NCI-H187 (cell line): ENCODE data around the gene C19orf33.

Experiments used
- DNase-seq, 2 experiments: peaks; one replicate each; lab custom pipeline; 2025; lab: John Stamatoyannopoulos, UW

C19orf33 gene

DNA sequence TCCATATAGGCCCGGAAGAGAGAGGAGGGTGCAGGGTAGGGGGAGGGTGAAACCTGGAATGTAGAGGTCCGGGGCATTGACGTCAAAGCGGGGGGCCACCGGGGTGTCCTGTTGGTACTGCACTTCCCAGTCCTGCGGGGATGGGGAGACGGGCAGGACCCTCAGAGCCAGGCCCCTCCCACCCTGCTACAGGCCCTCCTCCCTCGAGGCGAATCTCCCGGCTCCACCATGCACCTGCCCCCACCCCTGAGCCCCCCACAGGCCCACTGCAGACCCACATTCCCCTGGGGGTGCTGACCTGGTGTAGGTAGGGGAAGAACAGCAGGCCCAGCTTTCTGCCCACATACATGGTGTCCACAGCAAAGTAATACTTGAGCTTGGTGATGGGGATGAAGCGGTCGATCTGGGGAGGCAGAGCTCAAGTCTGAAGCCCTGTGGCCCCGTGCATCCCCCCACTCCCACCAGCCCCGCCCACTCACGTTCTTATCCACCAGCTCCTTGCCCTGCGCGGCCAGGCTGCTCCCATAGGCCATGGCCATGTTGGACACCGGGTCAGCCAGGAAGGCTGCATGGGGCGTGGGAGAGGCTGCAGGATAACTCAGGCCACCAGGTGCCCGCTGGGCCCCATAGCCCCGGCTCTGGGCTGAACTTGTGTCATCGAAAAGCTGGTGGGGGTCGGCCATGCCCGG, 5.0 kb downstream of the C19orf33 start:
- DNase-seq, result no peak

DNA sequence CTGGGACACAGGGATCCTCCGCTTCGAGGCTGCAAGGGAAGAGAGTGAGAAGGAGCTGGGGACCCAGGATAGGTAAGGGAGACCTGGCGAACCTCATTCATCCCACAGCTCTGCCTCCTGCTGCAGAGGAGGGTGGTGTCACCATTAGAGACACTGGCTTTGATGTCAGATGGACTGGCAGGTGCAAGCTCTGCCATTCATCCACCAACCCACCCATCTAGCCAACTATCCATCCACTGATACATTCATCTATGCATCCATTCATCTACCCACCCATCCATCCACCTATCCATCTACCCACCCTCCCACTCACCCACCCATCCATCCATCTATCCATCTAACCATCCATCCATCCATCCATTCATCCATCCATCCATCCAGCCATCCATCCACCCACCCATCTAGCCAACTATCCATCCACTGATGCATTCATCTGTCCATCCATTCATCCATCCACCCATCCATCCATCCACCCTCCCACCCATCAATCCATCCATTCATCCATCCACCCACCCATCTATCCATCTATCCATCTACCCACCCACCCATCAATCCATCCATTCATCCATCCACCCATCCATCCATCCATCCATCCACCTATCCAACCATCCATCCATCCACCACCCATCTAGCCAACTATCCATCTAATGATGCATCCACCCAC, 5.7 kb downstream of the C19orf33 start:
- no peak for DNase-seq

DNA sequence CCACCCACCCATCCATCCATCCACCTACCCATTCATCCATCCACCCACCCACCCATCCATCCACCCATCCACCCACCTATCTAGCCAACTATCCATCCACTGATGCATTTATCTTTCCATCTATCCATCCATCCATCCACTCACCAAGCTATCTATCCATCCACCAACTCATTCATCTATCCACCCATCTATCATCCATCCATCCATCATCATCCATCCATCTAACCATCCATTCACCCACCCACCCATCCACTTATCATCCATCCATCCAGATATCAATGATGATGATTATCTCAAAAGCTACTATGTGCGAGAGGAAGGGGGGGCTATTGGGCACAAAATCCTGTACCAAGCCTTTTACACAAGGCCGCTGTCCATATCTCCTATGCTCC, 6.2 kb downstream of the C19orf33 start:
- DNase-seq, result no peak

DNA sequence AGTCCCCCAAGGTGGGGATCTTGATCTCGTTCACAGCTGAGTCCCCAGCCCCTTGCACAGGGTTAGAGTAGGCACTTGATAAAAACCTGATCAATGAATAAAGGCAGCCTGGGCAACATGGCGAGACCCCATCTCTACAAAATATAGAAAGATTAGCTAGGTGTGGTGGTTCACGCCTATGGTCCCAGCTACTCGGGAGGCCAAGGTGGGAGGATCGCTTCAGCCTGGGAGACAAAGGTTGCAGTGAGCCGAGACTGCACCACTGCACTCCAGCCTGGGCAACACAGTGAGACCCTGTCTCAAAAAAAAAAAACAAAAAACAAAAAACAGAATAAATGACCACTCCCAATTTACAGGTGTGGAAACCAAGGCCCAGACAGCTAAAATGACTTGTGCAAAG, 6.9 kb downstream of the C19orf33 start:
- no peak for DNase-seq

DNA sequence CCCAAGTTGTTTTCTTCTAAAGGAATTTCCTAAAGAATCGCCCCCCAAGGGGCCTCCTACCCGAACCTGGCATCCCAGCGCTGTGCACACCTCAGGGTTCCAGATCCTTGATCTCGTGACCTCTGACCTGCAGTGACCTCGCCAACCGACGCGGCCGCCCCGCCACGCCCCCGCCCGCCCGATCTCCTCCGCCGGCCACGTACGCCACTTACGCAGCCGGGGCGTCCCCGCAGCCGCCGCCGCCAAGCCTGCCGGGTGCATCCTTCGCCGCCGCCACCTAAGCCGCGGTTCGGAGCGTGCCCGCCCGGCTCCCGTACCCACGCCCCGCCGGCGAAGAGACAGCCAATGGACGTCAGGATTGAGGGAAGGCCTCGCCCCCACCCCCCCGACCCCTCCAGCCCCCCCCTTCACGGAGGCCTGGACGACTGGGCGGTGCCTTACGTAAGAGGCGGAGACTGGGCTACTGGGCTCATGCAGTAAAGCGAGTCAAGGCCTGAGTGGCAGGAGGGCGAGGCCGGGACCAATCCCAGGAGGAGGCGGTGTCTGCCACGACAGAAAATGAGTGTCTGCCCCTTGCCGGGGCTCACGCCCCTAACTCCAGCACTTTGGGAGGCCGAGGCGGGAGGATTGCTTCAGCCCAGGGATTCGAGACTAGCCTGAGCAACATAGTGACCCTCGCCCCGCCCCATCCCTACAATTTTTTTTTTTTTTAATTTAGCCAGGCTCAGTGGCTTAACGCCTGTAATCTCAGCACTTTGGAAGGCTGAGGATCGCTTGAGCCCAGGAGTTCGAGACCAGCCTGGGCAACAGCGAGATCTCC, 11.8 kb downstream of the C19orf33 start, which contains the start of gene YIF1B:
Gene YIF1B, minus strand, starts transcription at position 291 of the 820 bp plus-strand sequence. Its CDS starts 30 bp downstream, at position 261.
- peak; percentile 90 to 99 for DNase-seq

DNA sequence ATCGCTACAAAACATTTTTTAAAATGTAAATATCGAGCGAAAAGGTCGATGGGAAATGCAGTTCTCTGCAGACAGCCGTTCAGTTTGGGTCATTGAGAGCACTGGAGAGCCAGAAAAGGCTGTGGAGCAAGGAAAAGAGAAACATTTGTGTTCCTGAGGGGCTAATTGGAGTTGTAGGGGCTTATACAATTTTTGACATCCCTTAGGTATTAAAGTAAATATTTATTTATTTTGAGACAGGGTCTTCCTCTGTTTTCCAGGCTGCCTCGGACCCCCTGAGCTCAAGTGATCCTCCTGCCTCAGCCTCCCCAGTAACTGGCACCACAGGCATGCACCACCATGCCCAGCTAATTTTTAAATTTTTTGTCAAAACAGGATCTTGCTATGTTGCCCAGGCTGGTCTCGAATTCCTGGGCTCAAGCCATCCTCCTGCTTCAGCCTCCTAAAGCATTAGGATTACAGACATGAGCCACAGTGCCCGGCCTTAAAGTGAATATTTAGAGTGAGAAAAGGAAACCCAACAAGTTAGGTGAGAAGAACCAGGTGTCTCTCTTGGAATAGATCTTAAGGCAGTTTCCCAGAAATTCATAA, 12.5 kb downstream of the C19orf33 start:
- DNase-seq, result no peak

DNA sequence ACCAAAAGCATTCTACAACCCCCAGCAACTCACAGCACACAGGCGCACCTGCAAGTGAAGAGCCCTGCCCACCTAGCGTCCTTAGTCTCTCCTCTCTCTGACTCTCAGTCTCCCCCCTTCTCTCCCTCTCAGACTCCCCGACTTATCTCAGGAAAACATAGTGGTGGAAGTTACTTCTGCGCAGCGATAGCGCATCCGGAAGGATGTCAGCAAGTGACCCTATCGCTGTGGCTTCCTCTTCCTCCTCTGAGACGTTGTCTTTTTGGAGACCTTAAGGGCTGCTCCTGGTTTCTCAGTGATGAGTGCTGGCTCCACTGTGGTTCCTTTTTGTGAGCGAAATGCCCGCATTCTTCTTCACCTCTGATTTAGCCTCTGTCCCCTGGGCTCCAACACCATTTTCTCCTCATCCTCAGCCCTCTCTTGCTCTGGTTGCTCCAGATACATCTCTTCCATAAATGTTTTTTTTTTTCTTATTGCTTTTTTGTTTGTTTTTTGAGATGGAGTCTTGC, 13.1 kb downstream of the C19orf33 start:
- no peak for DNase-seq

DNA sequence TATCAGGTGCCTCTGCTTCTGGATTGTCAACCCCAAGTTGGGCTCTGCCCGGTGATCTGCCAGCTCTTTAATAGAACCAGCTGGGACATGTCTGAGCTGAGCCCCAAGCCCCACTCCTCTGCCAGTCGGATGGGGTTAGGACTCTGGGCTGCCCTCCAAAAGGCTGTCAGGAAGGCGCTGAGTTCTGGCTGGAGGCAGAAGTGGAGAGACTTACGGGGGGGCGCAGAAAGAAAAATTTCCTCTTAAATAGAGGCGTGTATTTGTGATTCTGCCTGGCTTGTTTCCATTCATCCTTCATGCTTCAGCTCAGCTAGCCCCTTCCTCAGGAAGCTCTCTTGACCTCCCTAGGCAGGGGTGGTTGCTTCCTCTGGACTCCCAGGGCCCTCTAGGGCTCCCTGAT, 14.6 kb downstream of the C19orf33 start:
- DNase-seq, result no peak

DNA sequence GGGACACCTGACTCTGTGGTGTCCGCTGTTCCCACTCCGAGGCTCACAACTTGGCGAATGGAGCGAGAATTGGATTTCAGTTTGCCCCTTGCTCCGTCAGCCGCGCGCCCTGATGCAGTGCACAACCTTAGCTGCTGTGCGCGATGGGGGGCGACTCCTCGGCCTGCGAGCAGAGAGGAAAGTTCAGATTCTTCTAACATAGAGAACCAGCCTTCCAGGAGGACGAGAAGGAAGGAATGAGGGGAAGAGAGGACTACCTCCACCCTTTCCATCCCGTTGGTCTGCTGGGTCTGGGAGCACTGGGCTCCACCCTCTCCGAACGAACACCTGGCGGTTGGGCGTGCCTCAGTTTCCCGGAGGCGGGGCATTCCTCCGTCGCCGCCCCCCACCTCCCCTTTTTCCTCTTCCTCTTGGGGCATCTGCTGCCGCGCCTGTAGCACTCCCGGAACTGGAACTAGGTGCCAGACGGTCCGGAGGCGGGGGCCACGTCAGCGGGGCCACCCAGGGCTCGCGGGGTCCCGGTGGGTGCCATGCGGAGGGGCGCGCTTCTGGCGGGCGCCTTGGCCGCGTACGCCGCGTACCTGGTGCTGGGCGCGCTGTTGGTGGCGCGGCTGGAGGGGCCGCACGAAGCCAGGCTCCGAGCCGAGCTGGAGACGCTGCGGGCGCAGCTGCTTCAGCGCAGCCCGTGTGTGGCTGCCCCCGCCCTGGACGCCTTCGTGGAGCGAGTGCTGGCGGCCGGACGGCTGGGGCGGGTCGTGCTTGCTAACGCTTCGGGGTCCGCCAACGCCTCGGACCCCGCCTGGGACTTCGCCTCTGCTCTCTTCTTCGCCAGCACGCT, 15.6 kb downstream of the C19orf33 start, which contains the start of gene KCNK6:
Gene KCNK6, plus strand, starts transcription at position 425 of the 838 bp plus-strand sequence. Its CDS starts 106 bp downstream, at position 531.
- no peak for DNase-seq

DNA sequence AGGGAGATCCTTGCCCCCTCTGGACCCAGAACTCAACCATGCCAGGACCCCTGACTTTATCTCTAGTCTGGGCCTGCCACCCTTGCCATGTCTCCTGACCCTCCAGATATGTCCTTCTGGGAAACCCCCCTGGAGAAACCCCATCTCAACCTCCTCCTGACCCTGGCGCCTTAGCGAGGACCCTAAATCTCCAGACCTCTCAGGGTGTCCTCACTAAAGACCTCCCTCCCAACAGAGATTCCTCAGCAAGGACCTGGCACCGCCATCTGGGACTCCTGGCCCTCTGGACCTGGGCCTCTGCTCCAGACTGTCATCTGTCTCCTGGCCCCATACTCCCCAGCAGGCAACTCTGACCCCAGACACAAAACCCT, 16.9 kb downstream of the C19orf33 start:
- DNase-seq, result no peak

DNA sequence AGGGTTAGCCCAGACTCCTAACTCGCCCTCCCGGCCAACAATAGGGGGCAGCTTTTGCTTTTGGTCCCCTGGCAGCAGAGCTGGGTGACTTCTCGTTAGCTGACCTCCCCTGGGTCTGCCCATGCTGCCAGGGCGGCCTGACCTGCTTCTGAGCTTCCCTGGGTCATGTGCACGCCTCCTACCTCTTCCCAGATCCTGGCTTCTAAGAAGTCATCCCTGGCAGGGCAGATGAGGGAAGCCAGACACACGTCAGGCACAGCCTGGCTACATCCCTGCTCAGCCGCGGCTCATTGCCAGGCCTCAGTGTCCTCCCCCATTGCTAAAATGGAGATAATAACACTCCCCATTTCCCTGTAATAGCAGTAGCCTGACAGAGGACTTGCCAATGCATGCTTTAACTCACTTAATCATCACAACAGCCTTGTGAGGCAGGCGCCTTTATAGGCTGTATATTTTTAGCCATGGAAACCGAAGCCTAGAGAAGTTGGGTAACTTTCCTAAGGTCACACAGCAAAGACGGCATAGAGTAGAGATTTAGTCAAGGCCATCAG, 17.7 kb downstream of the C19orf33 start:
- DNase-seq, result no peak

DNA sequence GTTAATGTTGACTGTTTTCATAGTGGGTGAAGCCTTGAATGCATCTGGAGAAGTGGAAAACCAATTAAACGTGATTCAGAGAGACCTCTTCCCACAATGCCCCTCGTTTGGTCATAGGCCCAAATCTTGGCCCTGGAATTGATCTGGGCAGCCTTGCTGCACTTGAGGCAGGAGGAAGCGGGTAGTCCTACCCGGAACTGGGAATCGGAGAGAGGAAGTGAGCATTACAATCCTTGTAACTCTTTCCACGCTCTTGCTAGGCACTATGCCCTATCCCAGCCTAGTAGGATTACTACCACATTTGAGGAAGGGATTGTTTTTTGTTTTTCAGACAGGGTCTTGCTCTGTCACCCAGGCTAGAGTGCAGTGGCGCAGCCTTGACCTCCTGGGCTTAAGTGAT, 19.2 kb downstream of the C19orf33 start:
- DNase-seq, result no peak

DNA sequence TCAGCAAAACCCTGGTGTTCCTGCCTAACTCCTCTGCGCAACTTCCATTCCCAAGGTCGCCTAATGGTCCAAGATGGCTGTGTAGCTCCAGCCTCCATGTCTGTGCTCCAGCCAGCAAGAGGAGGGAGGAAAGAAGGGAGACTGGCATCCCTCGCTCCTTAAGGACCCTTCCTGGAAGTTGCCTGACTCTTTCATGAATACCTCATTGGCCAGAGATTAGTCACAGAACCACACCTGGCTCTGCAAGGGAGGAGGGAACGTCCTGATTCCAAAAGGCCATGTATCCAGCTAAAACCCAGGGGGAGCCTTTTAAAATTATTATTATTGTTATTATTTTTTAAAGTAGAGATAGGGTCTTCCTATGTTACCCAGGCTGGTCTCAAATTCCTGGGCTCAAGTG, 20.4 kb downstream of the C19orf33 start:
- no peak for DNase-seq

DNA sequence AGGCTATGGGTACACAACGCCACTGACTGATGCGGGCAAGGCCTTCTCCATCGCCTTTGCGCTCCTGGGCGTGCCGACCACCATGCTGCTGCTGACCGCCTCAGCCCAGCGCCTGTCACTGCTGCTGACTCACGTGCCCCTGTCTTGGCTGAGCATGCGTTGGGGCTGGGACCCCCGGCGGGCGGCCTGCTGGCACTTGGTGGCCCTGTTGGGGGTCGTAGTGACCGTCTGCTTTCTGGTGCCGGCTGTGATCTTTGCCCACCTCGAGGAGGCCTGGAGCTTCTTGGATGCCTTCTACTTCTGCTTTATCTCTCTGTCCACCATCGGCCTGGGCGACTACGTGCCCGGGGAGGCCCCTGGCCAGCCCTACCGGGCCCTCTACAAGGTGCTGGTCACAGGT, 22.5 kb downstream of the C19orf33 start:
- no peak for DNase-seq

DNA sequence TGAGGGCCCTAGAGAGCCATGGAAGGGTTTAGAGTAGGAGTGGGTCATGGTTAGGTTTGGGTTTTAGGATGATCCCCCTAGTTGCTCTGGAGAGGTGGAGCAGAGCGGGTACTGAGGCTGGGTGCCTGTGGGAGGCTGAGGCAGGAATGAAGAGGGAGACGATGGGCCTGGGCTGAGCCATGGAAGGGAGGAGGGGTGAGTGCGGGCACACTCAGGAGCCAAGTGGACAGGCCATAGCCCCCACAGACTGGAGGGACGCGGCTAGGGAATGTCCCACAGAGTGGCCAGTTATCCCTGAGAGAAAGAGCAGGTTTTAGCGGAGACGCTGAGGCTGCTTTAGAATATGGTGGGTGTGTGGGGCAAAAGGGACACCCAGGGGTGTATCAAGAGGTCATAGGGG, 25.6 kb downstream of the C19orf33 start:
- no peak for DNase-seq

DNA sequence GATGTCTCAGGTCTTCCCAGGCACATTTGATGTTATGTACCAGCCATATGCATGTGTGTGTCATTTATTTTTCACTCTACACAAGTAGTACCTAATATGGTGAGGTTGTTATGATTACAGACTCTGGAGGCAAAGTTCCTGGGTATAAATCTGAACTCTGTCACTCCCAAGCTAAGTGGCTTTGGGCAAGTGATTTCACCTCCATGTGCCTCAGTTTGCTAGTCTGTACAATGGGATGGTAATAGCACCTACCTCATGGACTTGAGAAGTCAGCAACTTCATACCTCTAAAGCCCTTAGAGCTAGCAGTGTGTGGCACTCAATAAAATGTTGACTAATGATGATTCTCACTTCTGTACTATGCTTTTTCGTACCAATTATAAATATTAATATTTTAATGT, 27.7 kb downstream of the C19orf33 start:
- no peak for DNase-seq

DNA sequence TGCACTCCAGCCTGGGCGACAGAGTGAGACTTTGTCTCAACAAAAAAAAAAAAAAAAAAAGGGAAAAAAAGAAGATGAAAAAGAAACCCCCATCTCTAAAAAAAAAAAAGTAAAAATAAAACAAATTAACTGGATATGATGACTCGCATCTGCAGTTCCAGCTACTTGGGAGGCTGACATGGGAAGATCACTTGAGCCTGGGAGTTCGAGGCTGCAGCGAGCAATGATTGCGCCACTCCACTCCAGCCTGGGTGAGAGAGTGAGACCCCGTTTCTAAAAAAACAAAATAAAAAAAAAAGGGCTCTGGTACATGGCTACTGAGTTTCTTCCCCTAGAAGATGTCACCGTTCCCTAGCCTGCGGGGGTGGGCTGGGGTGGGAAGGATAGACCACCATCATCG, 29.2 kb downstream of the C19orf33 start:
- DNase-seq, result no peak

DNA sequence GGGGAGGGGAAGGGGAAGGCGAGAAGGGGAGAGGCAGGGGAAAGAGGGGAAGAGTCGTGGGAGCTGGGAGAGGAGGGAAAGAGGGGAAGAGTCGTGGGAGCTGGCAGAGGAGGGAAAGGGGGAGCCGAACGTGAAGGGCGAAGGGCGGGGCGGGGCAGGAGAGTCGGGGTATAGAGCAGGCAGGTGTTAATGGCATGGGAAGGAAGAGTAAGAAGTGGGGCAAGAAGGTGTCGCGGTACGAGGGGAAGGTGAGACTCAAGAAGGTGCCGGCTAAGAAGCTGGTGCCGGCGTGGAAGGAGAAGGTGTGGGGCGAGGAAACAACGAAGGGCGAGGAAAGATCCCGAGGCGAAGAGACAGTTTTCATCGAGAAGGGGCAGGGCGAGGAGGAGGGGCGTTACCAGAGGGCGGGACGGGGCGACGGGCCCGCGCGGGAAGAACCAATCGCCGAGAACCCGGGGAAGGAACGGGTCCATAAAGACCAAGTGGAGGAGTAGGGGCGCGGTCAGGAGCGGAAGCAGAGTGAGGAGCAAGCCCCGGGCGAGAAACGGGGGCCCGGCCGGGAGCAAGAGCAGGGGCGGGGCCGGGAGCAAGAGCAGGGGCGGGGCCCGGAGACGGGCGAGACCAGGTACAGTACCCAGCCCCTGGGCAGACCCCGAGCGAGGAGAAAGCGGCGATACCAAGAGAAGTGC, 32.0 kb downstream of the C19orf33 start:
- DNase-seq, result peak; percentile 91 to 97

DNA sequence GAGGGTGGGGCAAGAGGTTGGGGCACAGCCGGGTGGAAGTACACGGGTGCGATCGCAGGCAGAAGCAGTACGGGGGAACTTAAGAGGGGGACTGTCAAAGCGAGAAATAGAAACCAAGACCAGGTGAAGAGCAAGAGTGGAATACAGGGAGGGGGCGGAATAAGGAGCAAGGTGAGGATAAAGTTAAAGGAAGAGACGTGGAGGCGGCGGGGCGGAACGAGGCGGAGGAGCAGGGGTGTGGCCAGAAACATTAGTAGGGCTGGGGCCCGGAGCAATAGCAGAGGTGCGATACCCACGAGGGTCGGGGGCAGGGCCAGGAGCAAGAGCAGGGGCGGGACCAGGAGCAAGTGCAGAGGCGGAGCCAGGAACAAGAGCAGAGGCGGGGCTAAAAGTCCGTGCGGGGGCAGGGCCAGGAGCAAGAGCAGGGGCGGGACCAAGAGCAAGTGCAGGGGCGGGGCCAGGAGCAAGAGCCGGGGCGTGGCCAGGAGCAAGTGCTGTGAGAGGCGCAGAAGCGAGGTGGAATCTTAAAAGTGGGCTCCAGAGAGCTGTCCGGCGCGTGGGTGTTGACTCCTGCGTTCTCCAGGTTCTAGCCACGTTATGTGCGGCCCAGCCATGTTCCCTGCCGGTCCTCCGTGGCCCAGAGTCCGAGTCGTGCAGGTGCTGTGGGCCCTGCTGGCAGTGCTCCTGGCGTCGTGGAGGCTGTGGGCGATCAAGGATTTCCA, 32.7 kb downstream of the C19orf33 start:
- DNase-seq, result peak; percentile 91 to 97

DNA sequence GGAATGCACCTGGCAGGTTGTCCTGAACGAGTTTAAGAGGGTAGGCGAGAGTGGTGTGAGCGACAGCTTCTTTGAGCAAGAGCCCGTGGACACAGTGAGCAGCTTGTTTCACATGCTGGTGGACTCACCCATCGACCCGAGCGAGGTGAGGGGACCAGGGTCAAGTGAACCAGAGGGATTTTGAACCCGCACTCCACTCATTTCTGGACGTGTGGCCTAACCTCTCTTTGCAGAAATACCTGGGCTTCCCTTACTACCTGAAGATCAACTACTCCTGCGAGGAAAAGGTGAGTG, 33.3 kb downstream of the C19orf33 start:
- DNase-seq, result no peak
